Measurements from ENCODE around the gene TRIM44. TPM values are rescaled to one million over a fixed set of nuclear protein-coding genes. Genes with fewer than 3 reads are reported as not detected.
"Not testable (repeated sequence)": the region's sequence is repeated elsewhere in the genome, so short reads cannot be mapped to it uniquely, and the experiment has no call there.

The TRIM44 gene
- total and polyA plus RNA-seq, 8 donors: 5.1 to 65.3 (median 19.1) TPM

- no peak overlapping the region for H3K27ac ChIP-seq
- H3K27me3 ChIP-seq: no peaks in the 10 kb centered on the region
- no peak for TF ChIP-seq POLR2AphosphoS5 (IDR thresholded peaks at IDR 0.05)
- TF ChIP-seq, protein P1, sequence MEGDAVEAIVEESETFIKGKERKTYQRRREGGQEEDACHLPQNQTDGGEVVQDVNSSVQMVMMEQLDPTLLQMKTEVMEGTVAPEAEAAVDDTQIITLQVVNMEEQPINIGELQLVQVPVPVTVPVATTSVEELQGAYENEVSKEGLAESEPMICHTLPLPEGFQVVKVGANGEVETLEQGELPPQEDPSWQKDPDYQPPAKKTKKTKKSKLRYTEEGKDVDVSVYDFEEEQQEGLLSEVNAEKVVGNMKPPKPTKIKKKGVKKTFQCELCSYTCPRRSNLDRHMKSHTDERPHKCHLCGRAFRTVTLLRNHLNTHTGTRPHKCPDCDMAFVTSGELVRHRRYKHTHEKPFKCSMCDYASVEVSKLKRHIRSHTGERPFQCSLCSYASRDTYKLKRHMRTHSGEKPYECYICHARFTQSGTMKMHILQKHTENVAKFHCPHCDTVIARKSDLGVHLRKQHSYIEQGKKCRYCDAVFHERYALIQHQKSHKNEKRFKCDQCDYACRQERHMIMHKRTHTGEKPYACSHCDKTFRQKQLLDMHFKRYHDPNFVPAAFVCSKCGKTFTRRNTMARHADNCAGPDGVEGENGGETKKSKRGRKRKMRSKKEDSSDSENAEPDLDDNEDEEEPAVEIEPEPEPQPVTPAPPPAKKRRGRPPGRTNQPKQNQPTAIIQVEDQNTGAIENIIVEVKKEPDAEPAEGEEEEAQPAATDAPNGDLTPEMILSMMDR (IDR thresholded peaks at IDR 0.05): no peak
- TF ChIP-seq EP300 (IDR thresholded peaks at IDR 0.05): no peak
- TF ChIP-seq POLR2A (IDR thresholded peaks at IDR 0.05): no peak
- no peak for DNase-seq
- no peaks in the 10 kb centered on the region for H3K4me1 ChIP-seq
- no peaks in the 10 kb centered on the region for H3K9me3 ChIP-seq
- no peak overlapping the region for H3K4me3 ChIP-seq
- intact Hi-C loops (cut with DNase I; ENCODE audit: low total_unique reads): no loop called here
- H3K36me3 ChIP-seq: no peaks in the 10 kb centered on the region
Observed at GRCh38 chr11:35856756-35857155, 194.2 kb downstream of the TRIM44 start.

DNA sequence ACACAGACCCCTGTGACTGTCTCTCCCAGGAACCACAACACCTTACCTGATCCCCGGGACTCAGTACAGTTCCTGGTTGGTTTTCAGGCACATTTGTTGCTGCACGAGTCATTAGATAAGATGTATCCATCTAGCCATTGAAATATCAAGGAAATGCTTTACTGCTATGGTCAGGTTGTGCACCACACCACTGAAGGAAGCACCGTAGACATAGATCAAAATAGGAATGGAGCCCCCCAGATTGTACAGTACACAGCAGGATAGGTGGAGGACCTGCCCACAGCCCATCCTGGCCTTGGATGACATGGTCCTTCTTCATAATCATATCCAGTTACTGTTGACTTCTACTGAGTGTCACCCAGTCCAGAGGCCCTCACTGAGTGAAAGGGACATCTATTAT is 195.3 kb downstream of the TRIM44 start:
- H3K27me3 ChIP-seq: no peaks in the 10 kb centered on the region
- H3K4me3 ChIP-seq: no peak overlapping the region
- H3K9me3 ChIP-seq: no peaks in the 10 kb centered on the region
- intact Hi-C loops (cut with DNase I; ENCODE audit: low total_unique reads): no loop called here
- no peak for TF ChIP-seq POLR2A (IDR thresholded peaks at IDR 0.05)
- TF ChIP-seq POLR2AphosphoS5 (IDR thresholded peaks at IDR 0.05): no peak
- TF ChIP-seq, protein P1 (IDR thresholded peaks at IDR 0.05): no peak
- no peak for TF ChIP-seq EP300 (IDR thresholded peaks at IDR 0.05)
- 84 to 88% (median 86%) methylated on average over 3 of the region's 3 CpGs for WGBS, 5 donors
- no peaks in the 10 kb centered on the region for H3K4me1 ChIP-seq
- no peak for DNase-seq
- H3K36me3 ChIP-seq: no peaks in the 10 kb centered on the region
- H3K27ac ChIP-seq: no peak overlapping the region

- intact Hi-C loops (cut with DNase I; ENCODE audit: low total_unique reads): no loop called here
- Histone ChIP-seq H3K4me1 (no peaks in the 10 kb centered on the region), H3K27ac (no peak overlapping the region), H3K27me3 (no peaks in the 10 kb centered on the region), H3K4me3 (no peak overlapping the region), H3K36me3 (no peaks in the 10 kb centered on the region), H3K9me3 (no peaks in the 10 kb centered on the region)
- TF ChIP-seq EP300 (IDR thresholded peaks at IDR 0.05): no peak
- no peak for TF ChIP-seq POLR2AphosphoS5 (IDR thresholded peaks at IDR 0.05)
- TF ChIP-seq POLR2A (IDR thresholded peaks at IDR 0.05): no peak
- TF ChIP-seq, protein P1 (IDR thresholded peaks at IDR 0.05): no peak
- WGBS, 5 donors: 87 to 92% (median 89%) methylated on average over 2 of the region's 2 CpGs
- no peak for DNase-seq
Observed at GRCh38 chr11:35859301-35859700, 196.7 kb downstream of the TRIM44 start.

DNA sequence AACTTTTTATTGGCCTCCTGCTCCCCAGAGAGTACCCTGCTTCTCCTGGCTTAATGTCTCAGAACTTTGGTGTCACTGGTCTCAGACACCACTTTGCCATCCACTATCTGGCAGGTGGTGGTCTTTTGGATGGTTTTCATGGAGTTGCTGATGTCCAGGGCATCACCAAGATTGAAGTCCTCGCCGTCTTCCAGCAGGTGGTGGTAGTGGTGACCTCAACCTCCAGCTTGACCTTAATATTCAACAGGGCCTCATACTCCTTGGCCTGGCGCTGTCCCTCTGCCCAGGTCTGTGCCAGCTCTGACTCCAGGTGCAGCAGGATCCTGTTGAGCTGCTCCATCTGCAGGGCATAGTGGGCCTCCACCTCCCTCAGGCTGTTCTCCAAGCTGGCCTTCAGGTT is 197.6 kb downstream of the TRIM44 start:
- H3K9me3 ChIP-seq; H3K27ac ChIP-seq; intact Hi-C loops (cut with DNase I; ENCODE audit: low total_unique reads); DNase-seq; H3K36me3 ChIP-seq; H3K27me3 ChIP-seq; H3K4me3 ChIP-seq; H3K4me1 ChIP-seq: not testable (repeated sequence)
- WGBS, 5 donors: 89 to 100% (median 97%) methylated on average over 3 of the region's 3 CpGs

DNA sequence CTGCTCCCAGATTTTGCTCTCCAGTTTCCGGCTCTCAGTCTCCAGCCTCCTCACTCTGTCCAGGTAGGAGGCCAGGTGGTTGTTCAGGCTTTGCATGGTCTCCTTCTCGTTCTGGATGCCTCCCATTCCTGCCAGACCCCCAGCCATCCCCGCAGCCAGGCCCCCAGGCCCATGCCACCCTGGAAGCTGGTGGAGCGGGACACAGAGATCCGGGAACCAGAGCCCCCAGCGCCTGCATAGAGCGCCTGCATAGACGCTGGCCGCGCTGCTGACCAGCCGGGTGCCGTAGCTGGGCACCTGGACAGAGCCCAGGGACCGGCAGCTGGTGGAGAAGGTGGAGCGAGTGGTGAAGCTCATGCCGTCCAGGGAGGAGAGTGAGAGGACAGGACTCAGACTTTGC is 198.6 kb downstream of the TRIM44 start:
- H3K4me1 ChIP-seq: no peaks in the 10 kb centered on the region
- H3K27ac ChIP-seq: no peak overlapping the region
- no peaks in the 10 kb centered on the region for H3K9me3 ChIP-seq
- DNase-seq: no peak
- H3K4me3 ChIP-seq: no peak overlapping the region
- TF ChIP-seq, protein P1 (IDR thresholded peaks at IDR 0.05): no peak
- TF ChIP-seq EP300 (IDR thresholded peaks at IDR 0.05) (no peak), POLR2AphosphoS5 (IDR thresholded peaks at IDR 0.05) (no peak), POLR2A (IDR thresholded peaks at IDR 0.05) (no peak)
- WGBS, 5 donors: 94 to 97% (median 95%) methylated on average over 14 to 15 of the region's 15 CpGs
- intact Hi-C loops (cut with DNase I; ENCODE audit: low total_unique reads): no loop called here
- H3K27me3 ChIP-seq: no peaks in the 10 kb centered on the region
- H3K36me3 ChIP-seq: no peaks in the 10 kb centered on the region
